Stomach (tissue), 9 donors: ENCODE results near the gene SHLD1. TPM values are rescaled to one million over a fixed set of nuclear protein-coding genes. Genes with fewer than 3 reads are reported as not detected.

Experiments used
- DNase-seq, 2 donors: peaks; one replicate each; pipeline versions ENCODE4 v3.0.0 to v3.0.0-alpha.2; 2013 to 2019
- H3K27ac ChIP-seq, 5 donors: fragments of 200-600 bp in 4 of 5; sonication (generic) in 4 of 5; one replicate each; pipeline ENCODE4 v1.5.1; 2013 to 2019; ENCODE audit warnings: mild to moderate bottlenecking in 1 of 5, moderate library complexity in 1 of 5
- H3K27me3 ChIP-seq, 3 donors: fragments of 200-600 bp; sonication (generic); one replicate each; pipeline ENCODE4 v1.5.1; 2017 to 2019; ENCODE audit warnings: mixed run types in 1 of 3
- H3K36me3 ChIP-seq, 4 donors: fragments of 200-600 bp; sonication (generic); 1 replicate in 3 of 4; 2 replicates in 1 of 4; pipeline ENCODE4 v1.5.1; 2016 to 2019
- H3K4me1 ChIP-seq, 4 donors: fragments of 200-600 bp; sonication (generic); one replicate each; pipeline ENCODE4 v1.5.1; 2016 to 2019
- H3K4me3 ChIP-seq, 4 donors: fragments of 200-600 bp; sonication (generic) in 3 of 4; one replicate each; pipeline ENCODE4 v1.5.1; 2016 to 2019; ENCODE audit warnings: mild to moderate bottlenecking in 1 of 4
- H3K9me3 ChIP-seq, 4 donors: fragments of 200-600 bp; sonication (generic); one replicate each; pipeline ENCODE4 v1.5.1; 2016 to 2019
- EP300 ChIP-seq: sonication (generic); formaldehyde crosslinking; IDR thresholded peaks from one replicate; pipeline ENCODE4 v1.6.1; 2017; ENCODE audit warnings: antibody characterized with exemption
- POLR2A ChIP-seq, 4 donors: fragments of 450-650 bp; IDR thresholded peaks; one replicate each; pipeline ENCODE4 v1.6.1; 2016; ENCODE audit warnings: antibody characterized with exemption in 4 of 4, control low read depth in 2 of 4, mild to moderate bottlenecking in 1 of 4, moderate library complexity in 1 of 4
- POLR2AphosphoS5 ChIP-seq, 3 donors: sonication (generic); formaldehyde crosslinking; IDR thresholded peaks; one replicate each; pipeline ENCODE4 v1.6.1; 2016; ENCODE audit warnings: antibody characterized with exemption in 3 of 3
- WGBS, 5 donors: extraction: QIAGEN DNeasy Blood & Tissue Kit in 3 of 5; methylation state at CpG; one replicate each; pipeline versions ENCODE4 v1.1.5 to v1.1.7; 2013 to 2018; 5-methylcytosine and 5-hydroxymethylcytosine counted together
- intact Hi-C: fragments of 100-400 bp; cut with DNase I; formaldehyde crosslinking; loops from one replicate; pipeline ENCODE4 v1.15.1; 2023; ENCODE audit warnings: low total_unique reads
- polyA plus RNA-seq, 3 donors: library from polyadenylated mRNA; stranded (reverse); fragments of 200-250 nt; gene quantifications; one replicate each; pipeline ENCODE4 v1.2.3, GENCODE V29; 2013
- total RNA-seq, 5 donors: library from RNA; depleted of rRNA; stranded (reverse); fragments of >200 nt; gene quantifications; one replicate each; pipeline versions ENCODE4 v1.1.0 to v1.2.3, GENCODE V29; 2014 to 2016
- TF ChIP-seq, protein P1 (sequence below), 7 experiments: fragments of 450-650 bp in 4 of 7; fragments of 200-600 bp in 3 of 7; sonication (generic) in 3 of 7; IDR thresholded peaks; one replicate each; pipeline ENCODE4 v1.5.1; 2016 to 2019; ENCODE audit warnings: antibody characterized with exemption in 7 of 7, control low read depth in 2 of 7, mild to moderate bottlenecking in 1 of 7
- donor health status: healthy with polysubstance abuse.
- donor health status: Bipolar disorder and iron deficiency.
- donor health status: healthy.

Gene SHLD1
- total and polyA plus RNA-seq, 8 donors, result 1.3 to 10.5 (median 3.5) TPM; not detected in 1

DNA sequence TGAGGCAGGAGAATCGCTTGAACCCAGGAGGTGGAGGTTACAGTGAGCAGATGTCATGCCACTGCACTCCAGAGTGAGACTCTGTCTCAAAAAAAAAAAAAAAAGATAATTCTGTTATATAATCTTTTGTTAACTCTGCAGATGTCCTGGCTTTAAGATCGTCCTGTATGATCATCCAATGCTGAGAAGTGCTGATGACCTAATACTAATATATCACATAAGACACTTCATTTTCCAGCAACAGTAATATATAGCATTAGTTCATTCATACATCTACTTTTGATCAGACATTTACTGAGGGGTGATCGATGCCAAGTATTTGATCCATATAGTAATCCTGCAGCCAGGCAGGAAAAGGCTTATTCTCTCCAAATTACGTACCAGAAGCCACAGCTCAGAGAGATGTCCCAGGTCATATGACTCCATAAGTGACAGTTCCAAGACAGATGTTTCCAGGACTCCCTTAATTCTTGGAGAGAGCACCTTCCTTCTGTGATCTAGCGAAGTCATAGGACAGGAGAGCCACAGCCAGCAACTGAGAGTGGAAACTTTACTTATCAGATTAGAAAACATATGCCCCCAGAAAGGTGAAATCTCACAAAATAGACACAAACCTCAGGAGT, 60.7 kb downstream of the SHLD1 start:
- TF ChIP-seq EP300, result no peak
- TF ChIP-seq POLR2A (IDR thresholded peaks at IDR 0.05), result no peak
- TF ChIP-seq POLR2AphosphoS5 (IDR thresholded peaks at IDR 0.05), result no peak
- TF ChIP-seq, protein P1, sequence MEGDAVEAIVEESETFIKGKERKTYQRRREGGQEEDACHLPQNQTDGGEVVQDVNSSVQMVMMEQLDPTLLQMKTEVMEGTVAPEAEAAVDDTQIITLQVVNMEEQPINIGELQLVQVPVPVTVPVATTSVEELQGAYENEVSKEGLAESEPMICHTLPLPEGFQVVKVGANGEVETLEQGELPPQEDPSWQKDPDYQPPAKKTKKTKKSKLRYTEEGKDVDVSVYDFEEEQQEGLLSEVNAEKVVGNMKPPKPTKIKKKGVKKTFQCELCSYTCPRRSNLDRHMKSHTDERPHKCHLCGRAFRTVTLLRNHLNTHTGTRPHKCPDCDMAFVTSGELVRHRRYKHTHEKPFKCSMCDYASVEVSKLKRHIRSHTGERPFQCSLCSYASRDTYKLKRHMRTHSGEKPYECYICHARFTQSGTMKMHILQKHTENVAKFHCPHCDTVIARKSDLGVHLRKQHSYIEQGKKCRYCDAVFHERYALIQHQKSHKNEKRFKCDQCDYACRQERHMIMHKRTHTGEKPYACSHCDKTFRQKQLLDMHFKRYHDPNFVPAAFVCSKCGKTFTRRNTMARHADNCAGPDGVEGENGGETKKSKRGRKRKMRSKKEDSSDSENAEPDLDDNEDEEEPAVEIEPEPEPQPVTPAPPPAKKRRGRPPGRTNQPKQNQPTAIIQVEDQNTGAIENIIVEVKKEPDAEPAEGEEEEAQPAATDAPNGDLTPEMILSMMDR (IDR thresholded peaks at IDR 0.05), result no peak
- no peaks in the 10 kb centered on the region for H3K9me3 ChIP-seq
- H3K36me3 ChIP-seq, result peaks cover 0 to 5% (median 0%) of the 10 kb centered on the region in 4 donors
- WGBS, 5 donors, result 90 to 93% (median 92%) methylated on average over 5 of the region's 5 CpGs
- H3K4me1 ChIP-seq, result no peaks in the 10 kb centered on the region
- DNase-seq, result no peak
- H3K4me3 ChIP-seq, result no peak overlapping the region
- H3K27ac ChIP-seq, result no peak overlapping the region
- intact Hi-C loops, result no loop called here
- no peaks in the 10 kb centered on the region for H3K27me3 ChIP-seq

- DNase-seq, result no peak
- TF ChIP-seq EP300 (no peak), POLR2AphosphoS5 (IDR thresholded peaks at IDR 0.05) (no peak), POLR2A (IDR thresholded peaks at IDR 0.05) (no peak)
- TF ChIP-seq, protein P1 (IDR thresholded peaks at IDR 0.05), result no peak
- H3K27me3 ChIP-seq, result no peaks in the 10 kb centered on the region
- no peaks in the 10 kb centered on the region for H3K4me1 ChIP-seq
- intact Hi-C loops, result no loop called here
- 86 to 98% (median 96%) methylated on average over 4 of the region's 4 CpGs for WGBS, 5 donors
- peaks cover 0 to under 1% (median 0%) of the 10 kb centered on the region in 4 donors for H3K36me3 ChIP-seq
- no peak overlapping the region for H3K4me3 ChIP-seq
- no peak overlapping the region for H3K27ac ChIP-seq
- H3K9me3 ChIP-seq, result no peaks in the 10 kb centered on the region
These were observed 61.5 kb downstream of the SHLD1 start for GRCh38 chr20:5811746-5812145.

GRCh38 chr20:5818346-5818681, 68.1 kb downstream of the SHLD1 start:
- Histone ChIP-seq H3K4me3 (no peak overlapping the region), H3K27me3 (no peaks in the 10 kb centered on the region), H3K9me3 (no peaks in the 10 kb centered on the region), H3K27ac (no peak overlapping the region), H3K36me3 (no peaks in the 10 kb centered on the region), H3K4me1 (peaks cover 0 to 9% (median 4%) of the 10 kb centered on the region in 4 donors)
- WGBS, 5 donors, result 88 to 100% (median 91%) methylated on average over 1 of the region's 1 CpG
- intact Hi-C loops, result no loop called here
- no peak for TF ChIP-seq EP300
- TF ChIP-seq POLR2AphosphoS5 (IDR thresholded peaks at IDR 0.05), result no peak
- TF ChIP-seq, protein P1 (IDR thresholded peaks at IDR 0.05), result no peak
- no peak for TF ChIP-seq POLR2A (IDR thresholded peaks at IDR 0.05)
- no peak for DNase-seq

GRCh38 chr20:5820738-5821137, 70.5 kb downstream of the SHLD1 start:
- H3K36me3 ChIP-seq, result no peaks in the 10 kb centered on the region
- H3K4me3 ChIP-seq, result no peak overlapping the region
- no peak for TF ChIP-seq POLR2AphosphoS5 (IDR thresholded peaks at IDR 0.05)
- TF ChIP-seq, protein P1 (IDR thresholded peaks at IDR 0.05), result no peak
- TF ChIP-seq EP300, result no peak
- TF ChIP-seq POLR2A (IDR thresholded peaks at IDR 0.05), result no peak
- H3K27ac ChIP-seq, result no peak overlapping the region
- intact Hi-C loops, result no loop called here
- H3K4me1 ChIP-seq, result peaks cover 0 to 9% (median 4%) of the 10 kb centered on the region in 4 donors
- no peaks in the 10 kb centered on the region for H3K9me3 ChIP-seq
- DNase-seq, result no peak
- WGBS, 5 donors, result 58 to 86% (median 74%) methylated on average over 1 of the region's 1 CpG
- H3K27me3 ChIP-seq, result no peaks in the 10 kb centered on the region
